AG04449 (cell line): ENCODE measurements around the gene SMIM29.

ENCODE experiments used
- CTCF ChIA-PET: fragments of 350-600 bp; formaldehyde crosslinking; extraction: SDS; loops from one replicate; lab custom pipeline; 2021; ENCODE audit warnings: antibody characterized with exemption; lab: Yijun Ruan, JAX
- POLR2A ChIA-PET: fragments of 400-600, 350-600 bp; formaldehyde crosslinking; extraction: SDS; loops from one replicate; lab custom pipeline; 2020; ENCODE audit warnings: antibody characterized with exemption, inconsistent platforms; lab: Yijun Ruan, JAX
- DNase-seq: peaks from one replicate; pipeline ENCODE4 v3.0.0-alpha.2; 2010; ENCODE audit warnings: low read depth, low spot score
- H3K4me3 ChIP-seq: 2 replicates; pipeline ENCODE4 v1.5.1; 2011; ENCODE audit warnings: low read depth, mild to moderate bottlenecking, control low read depth, low read length
- CTCF ChIP-seq: IDR thresholded peaks from one replicate; pipeline ENCODE4 v1.5.1; 2011; ENCODE audit warnings: mild to moderate bottlenecking, moderate library complexity, low read length, control low read depth, inconsistent platforms; ENCODE audit not compliant: insufficient read depth; ENCODE audit errors: missing control alignments

The SMIM29 gene

GRCh38 chr6:34205466-34205865 lies 43.3 kb downstream of the SMIM29 start:
- H3K4me3 ChIP-seq = no peak overlapping the region
- TF ChIP-seq CTCF = no peak
- DNase-seq = no peak
- ChIA-PET POLR2A (no interaction called here), CTCF (interaction anchor here (4.3 kb wide), 1 partner anchor 10 kb away, joined by 39 read pairs; no protein-coding TSS in a partner anchor)

GRCh38 chr6:34204693-34205092 lies 44.1 kb downstream of the SMIM29 start:
- POLR2A ChIA-PET = no interaction called here
- H3K4me3 ChIP-seq = no peak overlapping the region
- CTCF ChIA-PET = interaction anchor here (0.5 to 1.4 kb wide), 2 partner anchors 9 to 150 kb away, joined by 3 to 7 read pairs; no protein-coding TSS in a partner anchor
- no peak for DNase-seq
- no peak for TF ChIP-seq CTCF

GRCh38 chr6:34202329-34203201 lies 46.2 kb downstream of the SMIM29 start:
- POLR2A ChIA-PET = interaction anchor here (1.7 kb wide), 1 partner anchor 42 kb away, joined by 3 read pairs; no protein-coding TSS in a partner anchor
- DNase-seq = no peak

GRCh38 chr6:34201455-34202107 lies 47.2 kb downstream of the SMIM29 start:
- DNase-seq = no peak
- POLR2A ChIA-PET = interaction anchor here (1.7 kb wide), 1 partner anchor 43 kb away, joined by 3 read pairs; no protein-coding TSS in a partner anchor

More at GRCh38 chr6:34202329-34203201, 46.2 kb downstream of the SMIM29 start:
- CTCF ChIA-PET = interaction anchor here (1.9 kb wide), 1 partner anchor 324 kb away, joined by 4 read pairs; no protein-coding TSS in a partner anchor
- TF ChIP-seq CTCF = no peak
- H3K4me3 ChIP-seq = no peak overlapping the region

GRCh38 chr6:34200340-34200971 lies 48.4 kb downstream of the SMIM29 start:
- no peak for TF ChIP-seq CTCF
- CTCF ChIA-PET = interaction anchor here (0.9 to 8.4 kb wide), 3 partner anchors 37 to 410 kb away, joined by 3 to 92 read pairs (median 6); no protein-coding TSS in a partner anchor
- POLR2A ChIA-PET = no interaction called here
- no peak overlapping the region for H3K4me3 ChIP-seq
- DNase-seq = no peak

More at GRCh38 chr6:34201455-34202107, 47.2 kb downstream of the SMIM29 start:
- CTCF ChIA-PET = interaction anchor here (0.6 to 8.4 kb wide), 5 partner anchors 214 to 409 kb away, joined by 3 to 92 read pairs (median 4); no protein-coding TSS in a partner anchor
- H3K4me3 ChIP-seq = no peak overlapping the region
- TF ChIP-seq CTCF = no peak
